Measurements from ENCODE around the gene TRMT61B. TPM values are rescaled to one million over a fixed set of nuclear protein-coding genes. Genes with fewer than 3 reads are reported as not detected.

The TRMT61B gene
- total and polyA plus RNA-seq, 7 experiments from 2014 or later: 14.8 to 25.2 (median 20.5) TPM

- Histone ChIP-seq H3K4me1 (ENCODE audit: control insufficient read depth in 2 of 2, insufficient read depth in 2 of 2, low read length in 2 of 2) (no peaks in the 10 kb centered on the region), H3K27me3 (ENCODE audit: control insufficient read depth in 2 of 2, insufficient read depth in 2 of 2, low read length in 2 of 2) (no peaks in the 10 kb centered on the region), H3K36me3 (ENCODE audit: control insufficient read depth in 2 of 3, insufficient read depth in 3 of 3, low read length in 3 of 3) (no peaks in the 10 kb centered on the region), H3K9me3 (ENCODE audit: control insufficient read depth in 2 of 3, low read length in 3 of 3) (no peaks in the 10 kb centered on the region), H3K27ac (ENCODE audit: low read depth, low read length) (no peak overlapping the region), H3K4me3 (ENCODE audit: low read length) (no peak overlapping the region)
- Mint-ChIP-seq H3K36me3 (peaks cover 0 to 4% (median 0%) of the 10 kb centered on the region in 5 donors), H3K9me3 (peaks cover 0 to 2% (median 0%) of the 10 kb centered on the region in 11 donors), H3K27me3 (peaks cover 14 to 33% (median 30%) of the 10 kb centered on the region in 5 donors), H3K27ac (no peak overlapping the region), H3K4me3 (no peak overlapping the region), H3K4me1 (no peaks in the 10 kb centered on the region)
- intact Hi-C loops (cut with micrococcal nuclease): no loop called here
- no peak for DNase-seq
- POLR2A ChIA-PET: interaction anchor here (0.6 kb wide), 1 partner anchor 10 kb away, joined by 3 read pairs; the partner anchor contains the start of gene TRMT61B
- CTCF ChIA-PET: no interaction called here
- ATAC-seq: no peak
These were observed 10.1 kb upstream of the TRMT61B start for GRCh38 chr2:28880193-28880592.

- Mint-ChIP-seq H3K27me3 (peaks cover 5 to 18% (median 12%) of the 10 kb centered on the region in 5 donors), H3K9me3 (no peaks in the 10 kb centered on the region), H3K27ac (peak overlapping the region in 1 of 9 donors; percentile 100), H3K4me1 (peaks cover 16 to 36% (median 30%) of the 10 kb centered on the region in 7 donors), H3K4me3 (peak overlapping the region in 5 of 10 donors; percentile 8 to 98 (median 94)), H3K36me3 (peaks cover 0 to 8% (median 2%) of the 10 kb centered on the region in 5 donors)
- Histone ChIP-seq H3K9me3 (ENCODE audit: control insufficient read depth in 2 of 3, low read length in 3 of 3) (no peaks in the 10 kb centered on the region), H3K4me1 (ENCODE audit: control insufficient read depth in 2 of 2, insufficient read depth in 2 of 2, low read length in 2 of 2) (peaks cover 19 to 22% of the 10 kb centered on the region in 2 donors), H3K27ac (ENCODE audit: low read depth, low read length) (no peak overlapping the region), H3K36me3 (ENCODE audit: control insufficient read depth in 2 of 3, insufficient read depth in 3 of 3, low read length in 3 of 3) (peaks cover 0 to 4% (median 0%) of the 10 kb centered on the region in 3 experiments), H3K27me3 (ENCODE audit: control insufficient read depth in 2 of 2, insufficient read depth in 2 of 2, low read length in 2 of 2) (no peaks in the 10 kb centered on the region), H3K4me3 (ENCODE audit: low read length) (no peak overlapping the region)
- no peak for DNase-seq
- no peak for ATAC-seq
- ChIA-PET CTCF (no interaction called here), POLR2A (interaction anchor here (0.6 to 7.3 kb wide), 4 partner anchors 17 to 244 kb away, joined by 3 to 93 read pairs (median 10); partner anchors contain the start of genes CLIP4 and WDR43)
- intact Hi-C loops (cut with micrococcal nuclease): loop anchor here (2.0 to 10.0 kb wide), 3 partner anchors 121 to 477 kb away; partner anchors contain the start of genes FOSL2 (in 1 of the 2) and PPP1CB (in 1 of the 2)
These were observed 1.5 kb upstream of the TRMT61B start for GRCh38 chr2:28871620-28872019.

GRCh38 chr2:28869494-28870145, 489 bp downstream of the TRMT61B start:
- intact Hi-C loops (cut with micrococcal nuclease): loop anchor here (1.0 to 10.0 kb wide), 9 partner anchors 25 to 475 kb away; partner anchors contain the start of genes PPP1CB (in 2 of the 2), SPDYA (in 2 of the 2), WDR43 (in 2 of the 2) and FOSL2 (in 1 of the 2)

GRCh38 chr2:28868611-28869010, 1.5 kb downstream of the TRMT61B start:
- intact Hi-C loops (cut with micrococcal nuclease): no loop called here

More at GRCh38 chr2:28869494-28870145, 489 bp downstream of the TRMT61B start:
- Histone ChIP-seq H3K27me3 (ENCODE audit: control insufficient read depth in 2 of 2, insufficient read depth in 2 of 2, low read length in 2 of 2) (no peaks in the 10 kb centered on the region), H3K9me3 (ENCODE audit: control insufficient read depth in 2 of 3, low read length in 3 of 3) (no peaks in the 10 kb centered on the region), H3K4me3 (ENCODE audit: low read length) (peak overlapping the region; percentile 96), H3K27ac (ENCODE audit: low read depth, low read length) (peak overlapping the region; percentile 87), H3K36me3 (ENCODE audit: control insufficient read depth in 2 of 3, insufficient read depth in 3 of 3, low read length in 3 of 3) (peaks cover 0 to 4% (median 0%) of the 10 kb centered on the region in 3 experiments), H3K4me1 (ENCODE audit: control insufficient read depth in 2 of 2, insufficient read depth in 2 of 2, low read length in 2 of 2) (peaks cover 22 to 25% of the 10 kb centered on the region in 2 donors)
- ATAC-seq (peak; percentile 12), DNase-seq (peak in 2 of 9 donors; percentile 3 to 10)
- ChIA-PET POLR2A (interaction anchor here (0.5 to 7.3 kb wide), 20 partner anchors 9 to 1176 kb away, joined by 3 to 93 read pairs (median 4); partner anchors contain the start of genes CLIP4, PPP1CB and WDR43), CTCF (interaction anchor here (0.6 to 1.3 kb wide), 4 partner anchors 100 to 1027 kb away, joined by 3 read pairs; no protein-coding TSS in a partner anchor)
- Mint-ChIP-seq H3K9me3 (no peaks in the 10 kb centered on the region), H3K4me1 (peaks cover 29 to 55% (median 44%) of the 10 kb centered on the region in 7 donors), H3K4me3 (peak overlapping the region; percentile 90 to 98 (median 96)), H3K27ac (peak overlapping the region; percentile 95 to 100 (median 98)), H3K36me3 (peaks cover 0 to 16% (median 4%) of the 10 kb centered on the region in 5 donors), H3K27me3 (peaks cover 0 to 1% (median 0%) of the 10 kb centered on the region in 5 donors)

GRCh38 chr2:28855977-28856376, 14.1 kb downstream of the TRMT61B start:
- no peaks in the 10 kb centered on the region for H3K27me3 Mint-ChIP-seq
- no peaks in the 10 kb centered on the region for H3K27me3 ChIP-seq (ENCODE audit: control insufficient read depth in 2 of 2, insufficient read depth in 2 of 2, low read length in 2 of 2)
- peak overlapping the region in 2 of 9 donors; percentile 8 to 28 for H3K27ac Mint-ChIP-seq
- DNase-seq (no peak), ATAC-seq (no peak)
- H3K4me3 Mint-ChIP-seq: no peak overlapping the region
- H3K36me3 ChIP-seq (ENCODE audit: control insufficient read depth in 2 of 3, insufficient read depth in 3 of 3, low read length in 3 of 3): peaks cover 0 to 20% (median 0%) of the 10 kb centered on the region in 3 experiments
- H3K36me3 Mint-ChIP-seq: peaks cover 15 to 33% (median 29%) of the 10 kb centered on the region in 5 donors
- no peaks in the 10 kb centered on the region for H3K4me1 ChIP-seq (ENCODE audit: control insufficient read depth in 2 of 2, insufficient read depth in 2 of 2, low read length in 2 of 2)
- H3K27ac ChIP-seq (ENCODE audit: low read depth, low read length): no peak overlapping the region
- no peak overlapping the region for H3K4me3 ChIP-seq (ENCODE audit: low read length)
- peaks cover 0 to 1% (median 0%) of the 10 kb centered on the region in 11 donors for H3K9me3 Mint-ChIP-seq
- CTCF ChIA-PET: interaction anchor here (0.7 kb wide), 1 partner anchor 39 kb away, joined by 3 read pairs; the partner anchor contains the start of gene WDR43
- POLR2A ChIA-PET: interaction anchor here (0.6 kb wide), 1 partner anchor 12 kb away, joined by 3 read pairs; no protein-coding TSS in a partner anchor
- H3K9me3 ChIP-seq (ENCODE audit: control insufficient read depth in 2 of 3, low read length in 3 of 3): no peaks in the 10 kb centered on the region
- intact Hi-C loops (cut with micrococcal nuclease): no loop called here
- H3K4me1 Mint-ChIP-seq: peaks cover 0 to 14% (median 4%) of the 10 kb centered on the region in 7 donors

More at GRCh38 chr2:28868611-28869010, 1.5 kb downstream of the TRMT61B start:
- H3K36me3 ChIP-seq (ENCODE audit: control insufficient read depth in 2 of 3, insufficient read depth in 3 of 3, low read length in 3 of 3): peaks cover 0 to 4% (median 0%) of the 10 kb centered on the region in 3 experiments
- no peaks in the 10 kb centered on the region for H3K9me3 ChIP-seq (ENCODE audit: control insufficient read depth in 2 of 3, low read length in 3 of 3)
- no peaks in the 10 kb centered on the region for H3K9me3 Mint-ChIP-seq
- DNase-seq: no peak
- H3K4me3 Mint-ChIP-seq: peak overlapping the region; percentile 66 to 98 (median 86)
- ChIA-PET CTCF (no interaction called here), POLR2A (interaction anchor here (0.6 to 7.3 kb wide), 4 partner anchors 8 to 1175 kb away, joined by 3 to 93 read pairs (median 8); partner anchors contain the start of gene WDR43)
- H3K36me3 Mint-ChIP-seq: peaks cover 3 to 24% (median 4%) of the 10 kb centered on the region in 5 donors
- no peaks in the 10 kb centered on the region for H3K27me3 ChIP-seq (ENCODE audit: control insufficient read depth in 2 of 2, insufficient read depth in 2 of 2, low read length in 2 of 2)
- H3K4me1 ChIP-seq (ENCODE audit: control insufficient read depth in 2 of 2, insufficient read depth in 2 of 2, low read length in 2 of 2): peaks cover 22 to 31% of the 10 kb centered on the region in 2 donors
- H3K27ac Mint-ChIP-seq: peak overlapping the region in 6 of 9 donors; percentile 28 to 68 (median 56)
- H3K4me3 ChIP-seq (ENCODE audit: low read length): peak overlapping the region; percentile 15
- ATAC-seq: no peak
- H3K27ac ChIP-seq (ENCODE audit: low read depth, low read length): no peak overlapping the region
- H3K27me3 Mint-ChIP-seq: no peaks in the 10 kb centered on the region
- H3K4me1 Mint-ChIP-seq: peaks cover 37 to 65% (median 53%) of the 10 kb centered on the region in 7 donors

GRCh38 chr2:28855193-28855592, 14.9 kb downstream of the TRMT61B start:
- Histone ChIP-seq H3K9me3 (ENCODE audit: control insufficient read depth in 2 of 3, low read length in 3 of 3) (no peaks in the 10 kb centered on the region), H3K36me3 (ENCODE audit: control insufficient read depth in 2 of 3, insufficient read depth in 3 of 3, low read length in 3 of 3) (peaks cover 0 to 14% (median 0%) of the 10 kb centered on the region in 3 experiments), H3K4me3 (ENCODE audit: low read length) (no peak overlapping the region), H3K27me3 (ENCODE audit: control insufficient read depth in 2 of 2, insufficient read depth in 2 of 2, low read length in 2 of 2) (no peaks in the 10 kb centered on the region), H3K27ac (ENCODE audit: low read depth, low read length) (no peak overlapping the region), H3K4me1 (ENCODE audit: control insufficient read depth in 2 of 2, insufficient read depth in 2 of 2, low read length in 2 of 2) (no peaks in the 10 kb centered on the region)
- Mint-ChIP-seq H3K27me3 (no peaks in the 10 kb centered on the region), H3K27ac (peak overlapping the region in 1 of 9 donors; percentile 38), H3K9me3 (no peaks in the 10 kb centered on the region), H3K4me1 (peaks cover 0 to 9% (median 1%) of the 10 kb centered on the region in 7 donors), H3K36me3 (peaks cover 8 to 25% (median 21%) of the 10 kb centered on the region in 5 donors), H3K4me3 (no peak overlapping the region)
- CTCF ChIA-PET: interaction anchor here (0.6 kb wide), 1 partner anchor 10 kb away, joined by 3 read pairs; no protein-coding TSS in a partner anchor
- POLR2A ChIA-PET: interaction anchor here (0.9 kb wide), 1 partner anchor 16 kb away, joined by 3 read pairs; no protein-coding TSS in a partner anchor
- intact Hi-C loops (cut with micrococcal nuclease): no loop called here
- DNase-seq (no peak), ATAC-seq (no peak)
